RWPE1 (cell line): Measurements from ENCODE around the gene VBP1.

ENCODE experiments used
- CTCF ChIA-PET: fragments of 350-600 bp; sonication (Branson Sonifier 250); formaldehyde crosslinking; extraction: SDS; loops from one replicate; lab custom pipeline; 2021; lab: Yijun Ruan, JAX
- POLR2A ChIA-PET: fragments of 400-600 bp; formaldehyde crosslinking; extraction: SDS; loops from one replicate; lab custom pipeline; 2020; ENCODE audit warnings: antibody characterized with exemption; ENCODE audit not compliant: low non-redundant PET; lab: Yijun Ruan, JAX
- DNase-seq: peaks from one replicate; pipeline ENCODE4 v3.0.0; 2012; ENCODE audit warnings: low spot score
- H3K27ac ChIP-seq: fragments of 450-650 bp; 2 replicates; pipeline ENCODE4 v1.5.1; 2017
- TF ChIP-seq, protein P1 (sequence below): fragments of 450-650 bp; conservative IDR thresholded peaks from 2 replicates; pipeline ENCODE4 v1.5.1; 2017; ENCODE audit warnings: low read depth, mild to moderate bottlenecking

Gene VBP1

DNA sequence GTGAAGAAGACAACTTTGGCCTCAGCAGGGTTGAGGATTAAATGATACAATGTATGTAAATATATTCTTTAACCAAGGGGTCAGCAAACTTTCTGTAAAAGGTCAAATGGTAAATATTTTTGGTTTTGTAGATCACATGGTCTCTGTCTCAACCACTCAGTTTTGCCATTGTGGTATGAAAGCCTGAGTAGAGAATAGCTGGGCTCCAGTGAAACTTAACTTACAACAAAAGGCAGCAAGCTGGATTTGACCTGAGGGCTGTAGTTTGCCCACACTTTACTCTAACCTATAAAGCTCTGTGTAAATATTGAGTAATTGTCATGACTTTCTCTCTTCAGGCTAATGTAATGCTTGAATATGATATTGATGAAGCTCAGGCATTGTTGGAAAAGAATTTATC is 19.6 kb downstream of the VBP1 start:
- POLR2A ChIA-PET = no interaction called here
- CTCF ChIA-PET = no interaction called here
- DNase-seq = no peak
- TF ChIP-seq, protein P1, sequence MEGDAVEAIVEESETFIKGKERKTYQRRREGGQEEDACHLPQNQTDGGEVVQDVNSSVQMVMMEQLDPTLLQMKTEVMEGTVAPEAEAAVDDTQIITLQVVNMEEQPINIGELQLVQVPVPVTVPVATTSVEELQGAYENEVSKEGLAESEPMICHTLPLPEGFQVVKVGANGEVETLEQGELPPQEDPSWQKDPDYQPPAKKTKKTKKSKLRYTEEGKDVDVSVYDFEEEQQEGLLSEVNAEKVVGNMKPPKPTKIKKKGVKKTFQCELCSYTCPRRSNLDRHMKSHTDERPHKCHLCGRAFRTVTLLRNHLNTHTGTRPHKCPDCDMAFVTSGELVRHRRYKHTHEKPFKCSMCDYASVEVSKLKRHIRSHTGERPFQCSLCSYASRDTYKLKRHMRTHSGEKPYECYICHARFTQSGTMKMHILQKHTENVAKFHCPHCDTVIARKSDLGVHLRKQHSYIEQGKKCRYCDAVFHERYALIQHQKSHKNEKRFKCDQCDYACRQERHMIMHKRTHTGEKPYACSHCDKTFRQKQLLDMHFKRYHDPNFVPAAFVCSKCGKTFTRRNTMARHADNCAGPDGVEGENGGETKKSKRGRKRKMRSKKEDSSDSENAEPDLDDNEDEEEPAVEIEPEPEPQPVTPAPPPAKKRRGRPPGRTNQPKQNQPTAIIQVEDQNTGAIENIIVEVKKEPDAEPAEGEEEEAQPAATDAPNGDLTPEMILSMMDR = no peak
- H3K27ac ChIP-seq = no peak overlapping the region

DNA sequence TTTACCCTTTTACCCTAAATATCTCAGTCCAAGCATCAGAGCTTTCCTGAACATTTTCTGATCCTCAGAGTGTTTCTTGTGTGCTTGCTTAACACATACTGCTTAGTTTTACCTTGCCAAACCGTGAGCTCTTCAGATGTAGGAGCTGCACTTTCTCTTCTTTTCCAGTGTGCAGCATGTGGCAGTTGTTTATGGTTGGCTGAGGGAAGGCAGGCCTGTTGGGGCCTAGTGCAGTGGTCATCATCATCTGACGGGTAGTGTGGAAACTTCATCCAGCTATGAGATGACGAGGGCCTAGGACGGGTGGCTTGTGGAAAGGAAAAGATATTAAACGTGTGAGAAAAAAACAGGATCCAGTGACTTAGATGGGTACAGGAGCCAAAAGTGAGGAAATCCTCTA is 21.5 kb downstream of the VBP1 start:
- ChIA-PET CTCF (no interaction called here), POLR2A (no interaction called here)
- no peak overlapping the region for H3K27ac ChIP-seq
- TF ChIP-seq, protein P1 = no peak
- DNase-seq = no peak

DNA sequence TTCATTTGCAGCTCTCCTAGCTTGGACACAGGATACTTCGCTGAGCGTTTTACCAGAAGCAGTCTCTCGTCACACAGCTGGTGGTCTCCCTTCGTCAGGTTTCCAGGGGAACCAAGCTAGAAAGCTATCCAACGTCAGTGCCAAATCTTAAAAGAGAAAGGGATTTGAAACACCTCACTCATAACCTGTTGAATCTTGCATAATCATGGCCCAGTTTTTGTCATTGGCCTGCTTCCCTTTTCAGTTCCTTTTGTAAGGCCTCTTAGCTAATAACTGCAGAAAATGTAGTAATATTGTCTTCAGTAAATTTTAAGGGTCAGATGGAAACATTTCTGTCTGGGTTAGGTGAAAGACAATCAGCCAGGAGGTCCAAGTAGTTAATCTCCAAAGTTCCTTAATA is 26.0 kb downstream of the VBP1 start:
- no peak for DNase-seq
- POLR2A ChIA-PET = no interaction called here

DNA sequence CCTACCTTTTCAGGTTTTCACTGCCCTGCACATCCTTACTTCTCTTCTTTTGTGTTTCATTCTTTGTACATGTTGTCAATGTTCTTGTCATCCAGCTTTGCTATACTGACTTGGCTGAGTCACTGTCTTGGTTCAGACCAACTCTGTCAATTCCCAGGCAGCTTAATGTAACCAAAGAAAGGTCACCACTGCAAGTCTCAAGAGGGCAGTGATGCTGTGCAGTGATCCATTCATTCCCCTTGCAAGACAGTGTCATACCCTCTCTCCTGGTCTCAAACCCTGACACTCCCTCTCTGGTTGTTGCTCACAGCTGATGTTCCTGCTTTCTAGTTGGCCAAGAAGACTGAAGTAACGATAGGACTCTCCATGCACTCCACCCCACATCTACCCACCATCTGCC is 30.5 kb downstream of the VBP1 start:
- ChIA-PET CTCF (no interaction called here), POLR2A (no interaction called here)
- TF ChIP-seq, protein P1 = no peak
- no peak for DNase-seq
- no peak overlapping the region for H3K27ac ChIP-seq

More for the DNA sequence above, 26.0 kb downstream of the VBP1 start:
- H3K27ac ChIP-seq = no peak overlapping the region
- CTCF ChIA-PET = no interaction called here
- TF ChIP-seq, protein P1 = no peak

DNA sequence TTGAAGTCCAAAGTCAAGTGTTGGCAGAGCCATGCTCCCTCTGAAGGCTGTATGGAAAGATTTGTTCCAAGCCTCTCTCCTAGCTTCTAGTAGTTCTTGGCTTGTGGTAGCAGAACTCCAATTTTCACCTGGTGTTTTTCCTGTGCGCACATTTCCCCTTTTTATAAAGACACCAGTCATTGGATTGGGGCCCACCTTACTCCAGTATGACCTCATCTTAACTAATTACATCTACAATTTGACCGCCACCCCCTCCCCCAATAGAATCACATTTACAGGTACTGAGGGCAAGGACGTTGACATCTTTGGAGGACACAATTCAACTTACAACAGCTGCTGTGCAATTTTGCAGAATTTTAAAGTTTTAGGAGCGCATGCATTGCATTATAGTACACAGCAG is 31.2 kb downstream of the VBP1 start:
- TF ChIP-seq, protein P1 = no peak
- ChIA-PET POLR2A (no interaction called here), CTCF (no interaction called here)
- DNase-seq = no peak
- H3K27ac ChIP-seq = no peak overlapping the region

DNA sequence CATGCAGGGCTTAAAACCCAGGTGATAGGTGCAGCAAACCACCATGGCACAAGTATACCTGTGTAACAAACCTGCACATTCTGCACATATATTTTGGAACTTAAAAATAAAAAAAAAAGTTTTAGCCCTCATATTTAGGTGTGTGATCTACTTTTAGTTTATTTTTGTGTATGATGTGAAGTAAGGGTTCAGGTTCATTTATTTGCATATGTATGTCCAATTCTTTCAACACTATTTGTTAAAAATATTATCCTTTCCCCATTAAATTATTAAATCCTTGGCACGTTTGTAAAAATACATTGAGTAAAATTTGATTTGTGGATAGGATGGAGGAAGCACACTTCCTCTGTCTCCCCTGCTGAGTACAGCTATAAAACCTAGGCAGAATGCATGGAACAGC is 35.1 kb downstream of the VBP1 start:
- DNase-seq = no peak
- no peak overlapping the region for H3K27ac ChIP-seq
- TF ChIP-seq, protein P1 = no peak
- ChIA-PET POLR2A (no interaction called here), CTCF (interaction anchor here (0.6 kb wide), 1 partner anchor 35 kb away, joined by 4 read pairs; no protein-coding TSS in a partner anchor)

DNA sequence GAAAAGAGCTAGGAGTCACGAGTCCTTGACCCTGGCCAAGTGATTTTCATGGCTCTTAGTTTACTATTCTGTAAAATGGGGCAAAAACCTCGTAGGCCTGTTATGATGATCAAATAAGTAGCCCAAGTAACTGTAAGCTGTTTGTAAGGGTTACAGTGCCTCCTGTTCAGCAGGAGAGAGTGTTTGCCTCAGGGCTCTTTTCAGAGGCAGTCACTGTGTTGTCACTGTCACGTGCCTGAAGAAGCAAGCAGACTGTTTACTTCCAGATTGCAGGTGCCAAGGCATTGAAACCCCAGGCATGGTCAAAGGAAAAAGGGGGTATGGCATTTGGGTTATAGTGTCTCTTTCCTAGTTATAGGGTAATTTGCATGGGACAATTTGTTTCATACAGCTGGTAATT is 43.5 kb downstream of the VBP1 start:
- TF ChIP-seq, protein P1 = no peak
- H3K27ac ChIP-seq = no peak overlapping the region
- POLR2A ChIA-PET = no interaction called here
- DNase-seq = no peak
- CTCF ChIA-PET = no interaction called here
